H1 (cell line): ENCODE data around the gene DOLK.

ENCODE experiments used
- TAF1 ChIP-seq: IDR thresholded peaks from 2 replicates; pipeline ENCODE4 v1.6.1; 2011; ENCODE audit warnings: mild to moderate bottlenecking, low read depth, low read length
- TF ChIP-seq, protein P1 (sequence below): IDR thresholded peaks from 2 replicates; pipeline ENCODE4 v1.6.1; 2011; ENCODE audit warnings: low read depth, mild to moderate bottlenecking, low read length; ENCODE audit not compliant: insufficient read depth

GRCh38 chr9:128920381-128921058 is 26.9 kb downstream of the DOLK start, which contains the start of gene PHYHD1:
- no peak for TF ChIP-seq TAF1
- TF ChIP-seq, protein P1, sequence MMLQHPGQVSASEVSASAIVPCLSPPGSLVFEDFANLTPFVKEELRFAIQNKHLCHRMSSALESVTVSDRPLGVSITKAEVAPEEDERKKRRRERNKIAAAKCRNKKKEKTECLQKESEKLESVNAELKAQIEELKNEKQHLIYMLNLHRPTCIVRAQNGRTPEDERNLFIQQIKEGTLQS, result no peak
